ENCODE results near the gene SORCS2.

SORCS2 gene

GRCh38 chr4:7612311-7612897 lies 420.1 kb downstream of the SORCS2 start:
- H3K27me3 ChIP-seq (ENCODE audit: control insufficient read depth, insufficient read depth, low read length) = no peaks in the 10 kb centered on the region
- H3K9me3 ChIP-seq (ENCODE audit: control insufficient read depth, insufficient read depth, low read length) = no peaks in the 10 kb centered on the region
- no peaks in the 10 kb centered on the region for H3K36me3 ChIP-seq (ENCODE audit: control insufficient read depth, insufficient read depth, low read length)
- no peaks in the 10 kb centered on the region for H3K4me1 ChIP-seq (ENCODE audit: control insufficient read depth, insufficient read depth, low read length)
- no peak overlapping the region for H3K4me3 ChIP-seq (ENCODE audit: low read depth, low read length)
- no peak overlapping the region for H3K9ac ChIP-seq (ENCODE audit: low read depth, low read length)

GRCh38 chr4:7614350-7614949 lies 422.1 kb downstream of the SORCS2 start:
- Histone ChIP-seq H3K4me3 (ENCODE audit: low read depth, low read length) (no peak overlapping the region), H3K4me1 (ENCODE audit: control insufficient read depth, insufficient read depth, low read length) (no peaks in the 10 kb centered on the region), H3K9ac (ENCODE audit: low read depth, low read length) (no peak overlapping the region), H3K9me3 (ENCODE audit: control insufficient read depth, insufficient read depth, low read length) (no peaks in the 10 kb centered on the region), H3K36me3 (ENCODE audit: control insufficient read depth, insufficient read depth, low read length) (no peaks in the 10 kb centered on the region), H3K27me3 (ENCODE audit: control insufficient read depth, insufficient read depth, low read length) (no peaks in the 10 kb centered on the region)

- Histone ChIP-seq H3K27me3 (ENCODE audit: control insufficient read depth, insufficient read depth, low read length) (no peaks in the 10 kb centered on the region), H3K4me1 (ENCODE audit: control insufficient read depth, insufficient read depth, low read length) (no peaks in the 10 kb centered on the region), H3K9ac (ENCODE audit: low read depth, low read length) (no peak overlapping the region), H3K9me3 (ENCODE audit: control insufficient read depth, insufficient read depth, low read length) (no peaks in the 10 kb centered on the region), H3K36me3 (ENCODE audit: control insufficient read depth, insufficient read depth, low read length) (no peaks in the 10 kb centered on the region), H3K4me3 (ENCODE audit: low read depth, low read length) (no peak overlapping the region)
Observed at GRCh38 chr4:7616193-7616592, 423.9 kb downstream of the SORCS2 start.

GRCh38 chr4:7618361-7618760 lies 426.0 kb downstream of the SORCS2 start:
- H3K27me3 ChIP-seq (ENCODE audit: control insufficient read depth, insufficient read depth, low read length) = no peaks in the 10 kb centered on the region
- H3K9me3 ChIP-seq (ENCODE audit: control insufficient read depth, insufficient read depth, low read length) = no peaks in the 10 kb centered on the region
- no peak overlapping the region for H3K9ac ChIP-seq (ENCODE audit: low read depth, low read length)
- H3K4me3 ChIP-seq (ENCODE audit: low read depth, low read length) = no peak overlapping the region
- no peaks in the 10 kb centered on the region for H3K4me1 ChIP-seq (ENCODE audit: control insufficient read depth, insufficient read depth, low read length)
- no peaks in the 10 kb centered on the region for H3K36me3 ChIP-seq (ENCODE audit: control insufficient read depth, insufficient read depth, low read length)

- Histone ChIP-seq H3K4me3 (ENCODE audit: low read depth, low read length) (no peak overlapping the region), H3K4me1 (ENCODE audit: control insufficient read depth, insufficient read depth, low read length) (no peaks in the 10 kb centered on the region), H3K9me3 (ENCODE audit: control insufficient read depth, insufficient read depth, low read length) (no peaks in the 10 kb centered on the region), H3K36me3 (ENCODE audit: control insufficient read depth, insufficient read depth, low read length) (no peaks in the 10 kb centered on the region), H3K9ac (ENCODE audit: low read depth, low read length) (no peak overlapping the region), H3K27me3 (ENCODE audit: control insufficient read depth, insufficient read depth, low read length) (no peaks in the 10 kb centered on the region)
Observed at GRCh38 chr4:7620086-7620813, 427.9 kb downstream of the SORCS2 start.

GRCh38 chr4:7620814-7621176 lies 428.5 kb downstream of the SORCS2 start:
- no peaks in the 10 kb centered on the region for H3K4me1 ChIP-seq (ENCODE audit: control insufficient read depth, insufficient read depth, low read length)
- no peaks in the 10 kb centered on the region for H3K27me3 ChIP-seq (ENCODE audit: control insufficient read depth, insufficient read depth, low read length)
- no peak overlapping the region for H3K4me3 ChIP-seq (ENCODE audit: low read depth, low read length)
- no peak overlapping the region for H3K9ac ChIP-seq (ENCODE audit: low read depth, low read length)
- no peaks in the 10 kb centered on the region for H3K9me3 ChIP-seq (ENCODE audit: control insufficient read depth, insufficient read depth, low read length)
- H3K36me3 ChIP-seq (ENCODE audit: control insufficient read depth, insufficient read depth, low read length) = no peaks in the 10 kb centered on the region

- no peaks in the 10 kb centered on the region for H3K36me3 ChIP-seq (ENCODE audit: control insufficient read depth, insufficient read depth, low read length)
- no peak overlapping the region for H3K4me3 ChIP-seq (ENCODE audit: low read depth, low read length)
- H3K27me3 ChIP-seq (ENCODE audit: control insufficient read depth, insufficient read depth, low read length) = no peaks in the 10 kb centered on the region
- H3K9ac ChIP-seq (ENCODE audit: low read depth, low read length) = no peak overlapping the region
- no peaks in the 10 kb centered on the region for H3K4me1 ChIP-seq (ENCODE audit: control insufficient read depth, insufficient read depth, low read length)
- H3K9me3 ChIP-seq (ENCODE audit: control insufficient read depth, insufficient read depth, low read length) = no peaks in the 10 kb centered on the region
Observed at GRCh38 chr4:7621252-7622035, 429.1 kb downstream of the SORCS2 start.

GRCh38 chr4:7622371-7622770 lies 430.0 kb downstream of the SORCS2 start:
- no peak overlapping the region for H3K4me3 ChIP-seq (ENCODE audit: low read depth, low read length)
- H3K36me3 ChIP-seq (ENCODE audit: control insufficient read depth, insufficient read depth, low read length) = no peaks in the 10 kb centered on the region
- H3K9me3 ChIP-seq (ENCODE audit: control insufficient read depth, insufficient read depth, low read length) = no peaks in the 10 kb centered on the region
- H3K4me1 ChIP-seq (ENCODE audit: control insufficient read depth, insufficient read depth, low read length) = no peaks in the 10 kb centered on the region
- H3K27me3 ChIP-seq (ENCODE audit: control insufficient read depth, insufficient read depth, low read length) = no peaks in the 10 kb centered on the region
- no peak overlapping the region for H3K9ac ChIP-seq (ENCODE audit: low read depth, low read length)

- H3K9me3 ChIP-seq (ENCODE audit: control insufficient read depth, insufficient read depth, low read length) = no peaks in the 10 kb centered on the region
- H3K4me1 ChIP-seq (ENCODE audit: control insufficient read depth, insufficient read depth, low read length) = no peaks in the 10 kb centered on the region
- H3K9ac ChIP-seq (ENCODE audit: low read depth, low read length) = no peak overlapping the region
- no peaks in the 10 kb centered on the region for H3K27me3 ChIP-seq (ENCODE audit: control insufficient read depth, insufficient read depth, low read length)
- H3K4me3 ChIP-seq (ENCODE audit: low read depth, low read length) = no peak overlapping the region
- H3K36me3 ChIP-seq (ENCODE audit: control insufficient read depth, insufficient read depth, low read length) = no peaks in the 10 kb centered on the region
Observed at GRCh38 chr4:7623468-7623867, 431.1 kb downstream of the SORCS2 start.

- H3K9me3 ChIP-seq (ENCODE audit: control insufficient read depth, insufficient read depth, low read length) = no peaks in the 10 kb centered on the region
- no peak overlapping the region for H3K4me3 ChIP-seq (ENCODE audit: low read depth, low read length)
- H3K9ac ChIP-seq (ENCODE audit: low read depth, low read length) = no peak overlapping the region
- H3K27me3 ChIP-seq (ENCODE audit: control insufficient read depth, insufficient read depth, low read length) = no peaks in the 10 kb centered on the region
- no peaks in the 10 kb centered on the region for H3K4me1 ChIP-seq (ENCODE audit: control insufficient read depth, insufficient read depth, low read length)
- H3K36me3 ChIP-seq (ENCODE audit: control insufficient read depth, insufficient read depth, low read length) = no peaks in the 10 kb centered on the region
Observed at GRCh38 chr4:7624396-7624980, 432.1 kb downstream of the SORCS2 start.

GRCh38 chr4:7625071-7625470 lies 432.7 kb downstream of the SORCS2 start:
- Histone ChIP-seq H3K4me1 (ENCODE audit: control insufficient read depth, insufficient read depth, low read length) (no peaks in the 10 kb centered on the region), H3K9ac (ENCODE audit: low read depth, low read length) (no peak overlapping the region), H3K9me3 (ENCODE audit: control insufficient read depth, insufficient read depth, low read length) (no peaks in the 10 kb centered on the region), H3K4me3 (ENCODE audit: low read depth, low read length) (no peak overlapping the region), H3K36me3 (ENCODE audit: control insufficient read depth, insufficient read depth, low read length) (no peaks in the 10 kb centered on the region), H3K27me3 (ENCODE audit: control insufficient read depth, insufficient read depth, low read length) (no peaks in the 10 kb centered on the region)

Measured in iPS-15b (cell line).